ENCODE data around the gene SORCS1.

DNA sequence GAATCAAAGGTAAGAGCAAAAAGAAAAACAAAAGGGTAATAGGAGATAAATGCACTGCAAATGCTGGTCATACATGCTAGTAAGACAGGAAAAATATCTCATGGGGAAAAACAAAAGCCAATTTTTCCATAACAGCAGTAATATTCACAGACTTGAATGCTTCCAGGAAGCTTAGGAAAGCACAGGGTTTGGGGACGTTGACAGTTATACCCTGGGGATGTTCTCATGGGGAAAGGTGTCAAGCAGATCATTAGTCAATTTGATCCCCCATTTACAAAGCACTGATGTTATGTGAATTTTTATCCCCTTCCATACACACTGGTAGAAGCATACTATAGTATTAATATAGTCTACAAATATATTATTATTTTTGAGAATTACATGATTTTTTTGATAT is 232.7 kb downstream of the SORCS1 start:
- TF ChIP-seq, protein P1, sequence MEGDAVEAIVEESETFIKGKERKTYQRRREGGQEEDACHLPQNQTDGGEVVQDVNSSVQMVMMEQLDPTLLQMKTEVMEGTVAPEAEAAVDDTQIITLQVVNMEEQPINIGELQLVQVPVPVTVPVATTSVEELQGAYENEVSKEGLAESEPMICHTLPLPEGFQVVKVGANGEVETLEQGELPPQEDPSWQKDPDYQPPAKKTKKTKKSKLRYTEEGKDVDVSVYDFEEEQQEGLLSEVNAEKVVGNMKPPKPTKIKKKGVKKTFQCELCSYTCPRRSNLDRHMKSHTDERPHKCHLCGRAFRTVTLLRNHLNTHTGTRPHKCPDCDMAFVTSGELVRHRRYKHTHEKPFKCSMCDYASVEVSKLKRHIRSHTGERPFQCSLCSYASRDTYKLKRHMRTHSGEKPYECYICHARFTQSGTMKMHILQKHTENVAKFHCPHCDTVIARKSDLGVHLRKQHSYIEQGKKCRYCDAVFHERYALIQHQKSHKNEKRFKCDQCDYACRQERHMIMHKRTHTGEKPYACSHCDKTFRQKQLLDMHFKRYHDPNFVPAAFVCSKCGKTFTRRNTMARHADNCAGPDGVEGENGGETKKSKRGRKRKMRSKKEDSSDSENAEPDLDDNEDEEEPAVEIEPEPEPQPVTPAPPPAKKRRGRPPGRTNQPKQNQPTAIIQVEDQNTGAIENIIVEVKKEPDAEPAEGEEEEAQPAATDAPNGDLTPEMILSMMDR (IDR thresholded peaks at IDR 0.05): no peak
- TF ChIP-seq POLR2A (IDR thresholded peaks at IDR 0.05): no peak
